HFF-Myc (cell line): ENCODE data around the gene AHI1.

Experiments
- DNase-seq: peaks from one replicate; pipeline ENCODE4 v3.0.0-alpha.2; 2011; ENCODE audit warnings: low read depth; ENCODE audit errors: extremely low read depth
- H3K4me3 ChIP-seq: replicated peaks from 2 replicates; pipeline ENCODE4 v1.5.1; 2011; ENCODE audit warnings: low read depth, mild to moderate bottlenecking, control low read depth, low read length
- TF ChIP-seq, protein P1 (sequence below): IDR thresholded peaks from 2 replicates; pipeline ENCODE4 v1.5.1; 2012; ENCODE audit warnings: mild to moderate bottlenecking, low read depth, low read length, control low read depth; ENCODE audit errors: missing control alignments

AHI1 gene

DNA sequence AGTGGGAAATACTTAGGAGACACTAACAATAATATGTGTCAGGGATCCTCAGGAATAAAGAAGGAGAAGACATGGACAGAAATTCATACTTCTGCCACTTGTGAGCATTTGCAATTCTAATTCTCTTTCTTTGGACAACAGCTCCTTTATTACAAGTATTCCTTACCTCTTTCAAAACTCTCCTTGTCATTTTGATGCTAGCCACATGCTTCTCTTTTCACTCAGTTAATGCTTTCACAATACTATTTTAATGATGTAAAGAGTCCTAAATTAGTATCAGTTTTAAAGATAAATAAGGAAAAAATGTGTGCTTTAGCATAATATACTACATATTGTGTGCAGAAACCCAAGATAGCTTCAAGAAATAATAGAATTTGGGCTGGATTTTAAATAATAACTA is 62.5 kb downstream of the AHI1 start:
- TF ChIP-seq, protein P1, sequence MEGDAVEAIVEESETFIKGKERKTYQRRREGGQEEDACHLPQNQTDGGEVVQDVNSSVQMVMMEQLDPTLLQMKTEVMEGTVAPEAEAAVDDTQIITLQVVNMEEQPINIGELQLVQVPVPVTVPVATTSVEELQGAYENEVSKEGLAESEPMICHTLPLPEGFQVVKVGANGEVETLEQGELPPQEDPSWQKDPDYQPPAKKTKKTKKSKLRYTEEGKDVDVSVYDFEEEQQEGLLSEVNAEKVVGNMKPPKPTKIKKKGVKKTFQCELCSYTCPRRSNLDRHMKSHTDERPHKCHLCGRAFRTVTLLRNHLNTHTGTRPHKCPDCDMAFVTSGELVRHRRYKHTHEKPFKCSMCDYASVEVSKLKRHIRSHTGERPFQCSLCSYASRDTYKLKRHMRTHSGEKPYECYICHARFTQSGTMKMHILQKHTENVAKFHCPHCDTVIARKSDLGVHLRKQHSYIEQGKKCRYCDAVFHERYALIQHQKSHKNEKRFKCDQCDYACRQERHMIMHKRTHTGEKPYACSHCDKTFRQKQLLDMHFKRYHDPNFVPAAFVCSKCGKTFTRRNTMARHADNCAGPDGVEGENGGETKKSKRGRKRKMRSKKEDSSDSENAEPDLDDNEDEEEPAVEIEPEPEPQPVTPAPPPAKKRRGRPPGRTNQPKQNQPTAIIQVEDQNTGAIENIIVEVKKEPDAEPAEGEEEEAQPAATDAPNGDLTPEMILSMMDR = no peak
- DNase-seq = no peak
- no peak overlapping the region for H3K4me3 ChIP-seq

DNA sequence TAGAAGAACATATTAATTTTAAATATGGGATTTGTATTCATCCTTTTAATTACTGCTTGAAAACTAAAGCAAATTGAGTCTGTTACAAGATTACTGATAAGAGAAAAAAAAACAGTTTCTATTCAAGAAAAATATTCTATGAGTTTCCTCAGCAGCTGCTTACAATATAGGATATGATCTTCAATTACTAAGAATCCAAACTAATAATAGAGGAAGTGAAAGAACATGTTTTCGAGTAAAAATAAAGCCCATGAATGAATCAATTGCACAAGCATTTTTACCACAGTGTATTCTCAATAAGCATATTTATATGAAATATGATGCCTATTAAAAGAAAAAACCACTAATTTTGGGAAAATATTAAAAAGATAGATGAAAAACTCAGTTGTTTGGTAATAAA is 63.4 kb downstream of the AHI1 start:
- TF ChIP-seq, protein P1 = no peak
- H3K4me3 ChIP-seq = no peak overlapping the region
- DNase-seq = no peak

DNA sequence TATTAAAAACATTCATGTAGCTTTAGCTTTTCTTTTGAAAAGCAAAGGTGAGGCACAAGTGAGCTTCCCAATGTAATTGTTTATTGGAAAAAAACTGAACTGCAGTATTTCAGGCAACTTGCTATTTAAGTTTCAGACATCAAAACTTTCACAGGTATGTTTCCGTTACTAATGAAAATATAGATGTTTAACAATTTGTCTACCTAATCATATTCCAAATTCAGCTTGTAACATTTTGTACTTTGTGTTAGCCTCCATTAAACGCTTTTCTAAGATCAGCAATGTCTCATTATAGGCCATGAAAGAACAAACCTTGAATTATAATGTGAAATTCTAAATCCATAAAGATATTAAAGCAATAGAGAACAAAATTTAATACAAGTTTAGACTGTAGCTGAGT is 69.5 kb downstream of the AHI1 start:
- TF ChIP-seq, protein P1 = no peak
- DNase-seq = no peak
- H3K4me3 ChIP-seq = no peak overlapping the region

DNA sequence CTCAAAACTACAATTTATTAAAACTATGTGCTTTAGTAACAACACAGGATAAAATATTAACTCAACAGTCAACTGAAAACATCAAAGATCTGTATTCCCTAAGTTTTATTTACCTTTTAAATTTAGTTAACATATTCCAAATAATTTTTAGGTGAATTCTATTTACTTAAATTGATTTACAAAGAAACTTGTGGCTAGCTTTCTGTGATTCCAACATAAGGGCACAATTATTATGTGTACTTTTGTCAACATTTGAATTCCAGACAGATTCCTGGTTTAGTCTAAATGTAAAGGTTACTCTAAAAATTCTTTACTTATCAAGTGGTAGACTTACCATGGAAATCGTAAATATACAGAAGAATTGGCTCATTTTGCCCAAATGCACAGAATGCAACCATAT is 70.7 kb downstream of the AHI1 start:
- TF ChIP-seq, protein P1 = no peak
- DNase-seq = no peak
- H3K4me3 ChIP-seq = no peak overlapping the region

DNA sequence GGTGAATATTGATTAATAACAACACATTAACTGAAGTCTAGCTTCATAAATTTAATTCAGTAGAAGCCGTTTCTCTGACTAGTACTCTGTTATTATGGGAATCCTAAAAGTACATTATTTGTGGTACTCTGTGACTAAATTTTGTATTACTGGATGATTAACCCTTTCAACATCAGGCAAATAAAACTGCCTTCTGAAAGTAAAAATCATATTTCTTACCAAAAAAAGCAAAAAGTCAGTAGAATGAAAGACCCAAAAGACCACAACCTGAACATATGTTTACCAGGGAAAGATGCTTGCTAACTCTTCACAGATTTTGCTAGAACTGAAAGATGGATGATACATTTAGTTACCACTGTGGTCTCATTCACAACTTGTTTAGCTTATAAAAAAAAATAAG is 73.2 kb downstream of the AHI1 start:
- no peak for DNase-seq
- no peak overlapping the region for H3K4me3 ChIP-seq
- TF ChIP-seq, protein P1 = no peak

DNA sequence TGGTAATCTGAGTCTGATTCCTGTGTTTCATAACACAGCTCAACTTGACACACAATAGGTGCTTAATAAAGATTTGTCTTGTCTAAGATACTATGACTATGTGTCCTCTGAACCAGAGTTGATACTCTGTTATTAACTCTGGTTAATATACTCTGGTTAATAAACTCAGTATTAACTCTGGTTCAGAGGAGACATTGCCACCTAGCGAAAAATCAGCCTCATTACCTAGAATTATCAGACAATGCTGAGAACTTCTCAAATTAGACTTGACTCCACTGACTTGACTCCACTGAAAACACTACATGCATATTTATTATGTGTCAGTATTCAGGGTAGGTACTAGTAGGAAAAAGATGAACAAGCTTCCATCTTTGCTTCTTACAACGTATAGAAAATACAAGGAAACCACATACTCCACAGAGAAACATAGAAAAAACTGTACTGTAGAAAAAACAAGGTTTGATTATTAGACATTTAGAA is 73.9 kb downstream of the AHI1 start:
- H3K4me3 ChIP-seq = no peak overlapping the region
- DNase-seq = peak; percentile 9
- TF ChIP-seq, protein P1 = peak; percentile 58

GRCh38 chr6:135419162-135419561 is 78.4 kb downstream of the AHI1 start:
- TF ChIP-seq, protein P1 = no peak
- DNase-seq = peak; percentile 42
- H3K4me3 ChIP-seq = no peak overlapping the region
